NT2/D1 (cell line): ENCODE results near the gene DAZL.

Source experiments
- SUZ12 ChIP-seq: IDR thresholded peaks from 2 replicates; pipeline ENCODE4 v1.6.1; 2011; ENCODE audit not compliant: insufficient read length, insufficient read depth; ENCODE audit errors: extremely low read depth
- YY1 ChIP-seq: IDR thresholded peaks from 2 replicates; pipeline ENCODE4 v1.6.1; 2011; ENCODE audit not compliant: insufficient read length, insufficient read depth
- ZNF274 ChIP-seq: IDR thresholded peaks from 2 replicates; pipeline ENCODE4 v1.6.1; 2011; ENCODE audit warnings: mild to moderate bottlenecking, low read depth, low read length

DNA sequence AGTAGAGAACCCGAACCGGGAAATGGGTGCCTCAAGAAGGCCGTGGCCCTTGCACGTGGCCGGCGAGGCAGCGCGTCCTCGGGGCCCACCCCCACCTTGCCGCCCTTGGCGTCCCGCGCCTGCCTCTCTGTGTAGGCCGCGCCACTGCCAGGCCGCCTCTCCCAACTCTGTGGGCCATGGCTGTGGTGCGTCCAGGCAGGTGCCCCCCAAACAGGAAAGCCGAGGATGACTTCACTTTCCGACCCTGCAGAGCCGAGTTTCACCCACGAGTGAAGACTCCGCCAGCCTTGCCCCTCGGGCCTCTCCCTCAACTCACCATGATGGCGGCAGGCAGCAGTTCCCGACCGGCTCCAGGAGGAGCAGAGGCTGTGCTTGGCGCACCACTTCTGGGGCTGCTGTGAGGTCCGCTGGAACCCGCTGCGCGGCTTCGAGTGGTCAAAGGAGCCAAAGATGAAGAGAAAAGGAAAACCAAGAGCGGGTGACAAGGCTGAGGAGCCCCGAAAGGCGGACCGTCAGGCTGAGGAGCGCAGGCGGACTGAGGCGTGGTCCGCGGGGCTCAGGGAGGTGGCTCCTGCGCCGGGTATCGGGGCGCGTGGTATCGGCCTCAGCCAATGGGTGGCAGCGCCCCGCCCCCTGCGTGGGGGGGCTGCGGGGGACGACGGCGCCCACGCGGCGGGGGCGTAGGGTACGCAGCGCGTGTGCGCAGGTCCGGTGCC is at the start of gene DAZL:
- TF ChIP-seq ZNF274 = no peak
- no peak for TF ChIP-seq YY1
- TF ChIP-seq SUZ12 = no peak
